Cardiac muscle cell (in vitro differentiated cells and primary cell): ENCODE data around the gene CXCR5. TPM values are rescaled to one million over a fixed set of nuclear protein-coding genes. Genes with fewer than 3 reads are reported as not detected.

Experiments
- DNase-seq, 2 donors: peaks; one replicate each; pipeline versions ENCODE4 v3.0.0 to v3.0.0-alpha.2; 2010 to 2017; ENCODE audit warnings: low read depth in 1 of 2, low spot score in 1 of 2
- H3K27ac ChIP-seq: fragments of 200-600 bp; sonication (generic); 2 replicates; pipeline ENCODE4 v1.5.1; 2016
- H3K27me3 ChIP-seq: fragments of 200-600 bp; sonication (generic); 2 replicates; pipeline ENCODE4 v1.6.0; 2016; ENCODE audit warnings: control low read depth
- H3K36me3 ChIP-seq: fragments of 200-600 bp; sonication (generic); 2 replicates; pipeline ENCODE4 v1.5.1; 2016; ENCODE audit warnings: control low read depth
- H3K4me1 ChIP-seq: fragments of 200-600 bp; sonication (generic); 2 replicates; pipeline ENCODE4 v1.8.1; 2017; ENCODE audit warnings: low read depth, mild to moderate bottlenecking, mixed run types
- H3K4me3 ChIP-seq: fragments of 200-600 bp; sonication (generic); 2 replicates; pipeline ENCODE4 v1.5.1; 2016; ENCODE audit warnings: mild to moderate bottlenecking
- H3K9me3 ChIP-seq: fragments of 200-600 bp; sonication (generic); 2 replicates; pipeline ENCODE4 v1.5.1; 2017; ENCODE audit warnings: low read depth, mild to moderate bottlenecking, control low read depth
- CTCF ChIP-seq: IDR thresholded peaks from 2 replicates; pipeline ENCODE4 v1.5.1; 2012; ENCODE audit warnings: low read depth, mild to moderate bottlenecking, low read length
- polyA plus RNA-seq: library from polyadenylated mRNA; unstranded; fragments of >200 nt; fragmentation: Nextera tagmentation; extraction: Ambion mirVana; gene quantifications from 2 replicates; pipeline ENCODE4 v1.2.1, GENCODE V29; 2016
- total RNA-seq: library from RNA; depleted of rRNA; stranded (reverse); fragments of >200 nt; gene quantifications from 2 replicates; pipeline ENCODE4 v1.2.3, GENCODE V29; 2016

The CXCR5 gene
- total RNA-seq (not detected in 2 replicates), polyA plus RNA-seq (not detected in 2 replicates)

GRCh38 chr11:118883368-118884071 lies at the start of gene CXCR5:
CXCR5 (plus strand) TSS chr11:118883892; CDS start chr11:118883942, 50 bp downstream.
- TF ChIP-seq CTCF: no peak
- Histone ChIP-seq H3K36me3 (no peaks in the 10 kb centered on the region), H3K27ac (no peak within 1 kb of the TSS), H3K4me3 (no peak within 1 kb of the TSS), H3K4me1 (peaks cover 12% of the 10 kb centered on the region), H3K9me3 (no peaks in the 10 kb centered on the region), H3K27me3 (no peaks in the 10 kb centered on the region)
- DNase-seq: no peak

- H3K36me3 ChIP-seq: no peaks in the 10 kb centered on the region
- H3K4me3 ChIP-seq: no peak overlapping the region
- TF ChIP-seq CTCF: no peak
- no peaks in the 10 kb centered on the region for H3K9me3 ChIP-seq
- H3K27ac ChIP-seq: no peak overlapping the region
- H3K27me3 ChIP-seq: no peaks in the 10 kb centered on the region
- no peaks in the 10 kb centered on the region for H3K4me1 ChIP-seq
- peak in 1 of 2 donors; percentile 46 for DNase-seq
Observed at GRCh38 chr11:118834427-118835028, 49.2 kb upstream of the CXCR5 start.

GRCh38 chr11:118837868-118838267 lies 45.8 kb upstream of the CXCR5 start:
- TF ChIP-seq CTCF: no peak
- Histone ChIP-seq H3K4me1 (no peaks in the 10 kb centered on the region), H3K4me3 (no peak overlapping the region), H3K9me3 (no peaks in the 10 kb centered on the region), H3K27ac (no peak overlapping the region), H3K27me3 (no peaks in the 10 kb centered on the region), H3K36me3 (no peaks in the 10 kb centered on the region)
- no peak for DNase-seq

- Histone ChIP-seq H3K4me1 (no peaks in the 10 kb centered on the region), H3K27me3 (no peaks in the 10 kb centered on the region), H3K4me3 (no peak overlapping the region), H3K36me3 (no peaks in the 10 kb centered on the region), H3K27ac (no peak overlapping the region), H3K9me3 (no peaks in the 10 kb centered on the region)
- TF ChIP-seq CTCF: no peak
- no peak for DNase-seq
Observed at GRCh38 chr11:118838905-118839553, 44.7 kb upstream of the CXCR5 start.

GRCh38 chr11:118841469-118842242 lies 42.0 kb upstream of the CXCR5 start:
- Histone ChIP-seq H3K4me1 (no peaks in the 10 kb centered on the region), H3K4me3 (no peak overlapping the region), H3K27ac (no peak overlapping the region), H3K36me3 (no peaks in the 10 kb centered on the region), H3K9me3 (no peaks in the 10 kb centered on the region), H3K27me3 (no peaks in the 10 kb centered on the region)
- TF ChIP-seq CTCF: no peak
- DNase-seq: no peak
